SHP77 treated with DMSO at 0.1 percent for 48 hours (cell line): ENCODE measurements around the gene HELZ.
"Not testable (repeated sequence)": the region's sequence is repeated elsewhere in the genome, so short reads cannot be mapped to it uniquely, and the experiment has no call there.

Experiments used
- DNase-seq: peaks from one replicate; lab custom pipeline; 2025; lab: John Stamatoyannopoulos, UW

The HELZ gene

DNA sequence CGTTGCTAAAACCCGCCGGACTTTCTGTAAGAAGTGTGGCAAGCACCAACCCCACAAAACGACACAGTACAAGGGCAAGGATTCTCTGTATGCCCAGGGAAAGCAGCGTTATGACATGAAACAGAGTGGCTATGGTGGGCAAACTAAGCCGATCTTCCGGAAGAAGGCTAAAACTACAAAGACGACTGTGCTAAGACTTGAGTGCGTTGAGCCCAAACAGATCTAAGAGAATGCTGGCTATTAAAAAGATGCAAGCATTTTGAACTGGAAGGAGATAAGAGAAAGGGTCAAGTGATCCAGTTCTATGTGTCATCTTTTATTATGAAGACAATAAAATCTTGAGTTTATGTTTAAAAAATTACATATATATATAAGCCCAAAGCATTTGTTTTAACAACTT is 20.3 kb downstream of the HELZ start:
- no peak for DNase-seq

DNA sequence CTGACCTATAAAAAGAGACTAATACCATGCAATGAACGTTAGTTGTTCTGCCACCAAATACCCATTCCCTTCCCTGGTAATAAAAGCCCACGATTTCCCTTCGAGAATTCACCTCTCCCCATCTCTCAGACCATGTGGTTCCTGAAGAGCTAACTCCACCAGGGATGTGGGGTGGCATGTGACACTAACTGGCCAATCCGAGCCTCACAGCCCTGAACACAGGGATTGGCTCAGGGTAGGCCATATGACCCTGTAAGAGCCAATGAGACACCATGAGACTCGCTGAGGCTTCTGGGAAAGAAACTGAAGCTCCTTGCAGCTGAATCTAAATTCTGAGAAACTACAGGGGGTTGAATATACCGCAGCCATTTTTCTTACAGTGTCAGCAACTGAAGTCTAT is 21.1 kb downstream of the HELZ start:
- DNase-seq: no peak

DNA sequence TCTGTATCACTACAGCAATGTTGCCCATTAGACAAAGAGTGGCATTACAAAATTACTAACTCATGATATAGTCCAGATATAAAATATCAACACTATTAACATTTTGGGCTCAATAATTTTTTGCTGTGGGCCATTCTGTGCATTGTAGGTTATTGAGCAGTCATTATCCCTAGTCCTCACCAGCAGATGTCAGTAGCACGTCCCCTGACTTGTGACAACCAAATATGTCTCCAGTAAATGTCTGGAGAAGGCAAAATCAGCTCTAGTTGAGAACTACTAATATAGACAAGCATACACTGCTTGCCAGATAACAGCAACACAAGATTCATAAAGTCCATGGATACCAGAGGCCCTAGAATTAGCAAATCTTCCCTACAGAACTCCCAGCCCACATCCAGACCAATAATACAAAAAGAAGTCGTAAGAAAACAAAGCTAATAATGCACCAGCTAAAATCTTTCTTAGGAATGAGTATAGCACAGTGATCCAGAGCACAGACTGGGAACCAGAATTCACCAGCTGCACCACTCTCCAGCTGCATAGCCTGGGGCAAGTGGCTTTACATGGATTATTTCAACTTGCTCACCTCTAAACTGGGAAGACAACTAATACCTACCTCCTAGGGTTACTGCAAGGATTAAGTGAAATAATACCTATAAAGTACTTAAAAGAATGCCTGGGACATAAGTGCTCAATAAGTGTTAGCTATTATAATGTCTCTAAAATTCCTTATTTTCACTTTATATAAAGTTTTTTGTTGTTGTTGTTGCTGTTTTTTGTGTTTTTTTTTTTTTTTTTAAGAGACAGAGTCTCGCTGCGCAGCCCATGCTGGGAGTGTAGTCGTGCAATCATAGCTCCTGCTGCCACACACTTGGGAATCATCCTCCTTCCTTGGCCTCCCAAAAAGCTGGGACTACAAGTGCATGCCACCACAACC is 23.7 kb downstream of the HELZ start:
- DNase-seq: no peak

DNA sequence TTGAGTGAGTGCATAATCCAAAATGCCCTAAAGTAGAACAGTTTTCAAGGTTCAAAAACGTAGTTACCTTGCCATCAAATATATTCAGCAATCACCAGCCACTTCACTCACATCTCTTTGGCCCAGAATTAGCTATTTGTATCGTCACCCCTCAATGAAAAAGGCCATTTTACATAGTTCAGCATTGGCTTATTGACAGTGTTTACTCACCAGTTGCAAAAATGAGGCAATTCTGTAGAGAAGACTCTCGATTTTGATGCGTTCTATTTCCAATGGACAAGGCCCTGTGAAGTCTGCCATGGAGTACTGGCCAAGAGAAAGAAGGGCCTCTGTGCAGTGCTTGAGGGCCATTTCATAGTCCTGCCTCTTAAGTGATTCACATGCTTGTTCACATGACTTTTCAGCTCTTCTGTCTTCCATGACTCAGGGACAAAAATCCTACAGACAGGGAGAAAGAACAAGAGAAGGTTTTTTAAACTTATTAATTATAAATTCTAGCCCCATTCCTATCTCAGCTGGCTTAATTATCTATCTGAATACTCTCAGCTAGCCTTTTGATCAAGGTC is 26.5 kb downstream of the HELZ start:
- DNase-seq: no peak

DNA sequence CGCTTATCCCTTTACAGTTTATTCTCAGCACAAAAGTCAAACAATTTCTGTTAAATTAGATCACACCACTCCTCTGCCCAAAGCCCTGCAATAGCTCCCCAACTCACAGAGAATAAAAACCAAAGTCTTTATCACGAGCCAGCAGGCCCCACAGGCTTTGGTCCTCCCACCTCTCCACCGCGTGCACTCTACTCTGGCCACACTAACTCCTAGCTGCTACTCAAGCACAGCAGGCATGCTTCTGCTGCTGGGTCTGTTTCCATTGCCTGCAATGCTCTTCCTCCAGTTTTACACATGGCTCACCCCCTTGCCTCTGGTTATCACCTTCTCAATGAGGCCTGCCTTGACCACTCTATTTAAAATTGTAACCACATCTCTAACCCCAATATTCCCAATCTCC is 27.6 kb downstream of the HELZ start:
- DNase-seq: no peak

DNA sequence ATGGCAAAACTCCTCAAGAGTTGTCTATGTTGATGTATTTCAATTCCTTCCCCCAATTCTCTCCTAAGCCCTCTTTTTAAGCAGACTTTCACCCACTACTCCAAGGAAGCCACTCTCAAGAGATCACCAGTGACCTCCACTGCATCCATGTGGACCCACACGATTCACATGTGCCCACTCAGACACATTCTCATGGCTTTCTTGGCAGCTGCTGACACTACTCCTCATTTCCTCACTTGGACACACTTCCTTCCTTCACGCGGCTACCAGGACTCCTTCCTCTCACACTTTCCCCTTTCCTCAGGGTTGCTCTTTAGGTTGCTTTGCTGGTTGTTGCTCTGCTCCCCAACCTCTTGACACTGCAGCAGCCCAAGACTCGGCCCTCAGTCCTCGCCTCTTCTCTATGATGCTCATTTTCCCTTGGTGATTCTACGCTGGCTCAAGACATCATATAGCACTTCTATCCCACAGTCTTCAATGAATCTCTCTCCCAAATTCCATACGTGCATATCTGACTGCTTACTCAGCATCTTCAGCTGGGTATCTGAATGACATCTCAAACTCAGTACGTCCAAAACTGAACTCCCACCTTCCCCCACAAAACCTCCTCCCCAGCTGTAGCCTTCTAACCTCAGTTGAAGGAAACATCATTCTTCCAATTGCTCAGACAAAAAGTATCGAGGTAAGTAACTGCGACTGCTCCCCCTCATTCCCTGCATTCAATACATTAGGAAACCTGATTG is 28.2 kb downstream of the HELZ start:
- DNase-seq: no peak

DNA sequence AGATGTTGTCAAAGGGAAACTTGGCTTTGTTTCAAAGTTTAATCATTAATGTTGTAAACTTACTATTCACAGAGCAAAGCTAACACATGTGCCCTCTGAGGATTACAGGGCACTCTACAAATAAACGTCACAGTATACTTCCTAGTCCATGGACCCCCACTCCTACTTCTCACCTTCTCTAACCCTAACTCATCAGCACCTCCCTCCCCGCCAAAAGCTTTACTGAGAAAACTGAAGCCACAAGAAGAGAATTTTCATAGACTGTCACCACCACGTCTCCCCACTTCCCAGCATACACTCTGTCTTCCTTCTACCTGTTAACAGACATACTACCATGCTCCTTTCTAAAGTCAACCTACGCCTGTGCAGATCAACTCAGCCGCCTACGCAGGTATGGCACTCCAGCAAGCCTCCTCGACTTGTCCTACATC is 29.0 kb downstream of the HELZ start:
- no peak for DNase-seq

DNA sequence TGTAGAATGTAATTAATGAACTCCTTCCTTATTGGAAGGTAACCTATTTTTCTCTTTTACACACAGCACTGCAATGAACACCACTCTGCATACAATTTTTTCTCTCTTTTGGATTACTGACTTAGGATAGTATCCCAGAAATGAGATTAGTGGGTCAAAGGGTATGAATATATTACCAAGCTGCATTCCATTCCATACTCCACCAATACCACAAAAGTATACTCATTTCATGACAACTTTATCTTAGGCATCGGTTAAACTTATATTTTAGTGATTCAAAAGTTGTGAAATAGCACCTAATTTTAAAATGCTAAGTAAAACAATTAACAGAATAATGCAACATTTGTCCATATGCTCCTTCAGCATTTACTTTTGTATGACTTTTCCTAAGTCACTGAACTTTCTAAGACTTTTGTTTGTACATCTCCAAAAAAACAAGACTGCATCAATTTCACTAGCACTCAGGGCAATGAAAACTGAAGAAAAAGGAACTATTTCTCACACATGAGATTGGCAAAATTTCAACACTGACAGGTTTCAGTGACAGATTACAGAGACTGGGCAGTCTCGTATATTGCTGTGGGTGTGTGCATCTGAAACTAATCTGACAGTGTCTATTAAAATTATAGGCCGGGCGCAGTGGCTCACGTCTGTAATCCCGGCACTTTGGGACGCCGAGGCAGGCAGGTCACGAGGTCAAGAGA is 32.1 kb downstream of the HELZ start:
- no peak for DNase-seq

DNA sequence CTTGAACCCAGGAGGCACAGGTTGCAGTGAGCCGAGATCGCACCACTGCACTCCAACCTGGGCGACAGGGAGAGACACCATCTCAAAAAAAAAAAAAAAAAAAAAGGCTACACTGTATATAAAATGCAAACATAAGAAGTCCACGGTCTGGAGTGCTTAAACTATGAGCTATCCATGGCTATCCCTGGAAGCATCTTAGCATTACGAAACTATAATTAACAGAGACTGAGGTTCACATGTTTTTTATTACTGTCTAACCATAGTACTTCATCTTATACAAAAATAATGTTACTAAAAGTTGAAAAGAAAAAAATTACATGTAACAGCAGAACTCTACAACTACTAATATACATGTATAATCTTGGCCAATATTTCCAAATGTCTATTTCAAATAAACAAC is 32.8 kb downstream of the HELZ start:
- DNase-seq: no peak

DNA sequence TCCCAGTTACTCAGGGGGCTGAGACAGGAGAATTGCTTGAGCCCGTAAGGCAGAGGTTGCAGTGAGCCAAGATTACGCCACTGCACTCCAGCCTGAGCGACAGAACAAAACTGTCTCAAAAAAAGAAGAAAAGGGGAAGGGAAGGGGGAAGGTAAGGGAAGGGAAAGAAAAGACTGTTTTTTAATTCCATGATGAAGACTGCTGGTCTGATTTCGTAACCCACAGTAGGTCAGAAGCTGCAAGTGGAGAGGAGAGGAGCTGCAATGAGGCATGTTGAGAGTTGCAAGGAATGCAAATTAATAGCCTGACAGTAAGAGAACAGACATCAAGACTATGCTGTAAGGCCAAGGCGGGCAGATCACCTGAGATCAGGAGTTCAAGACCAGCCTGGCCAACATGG is 33.3 kb downstream of the HELZ start:
- no peak for DNase-seq

DNA sequence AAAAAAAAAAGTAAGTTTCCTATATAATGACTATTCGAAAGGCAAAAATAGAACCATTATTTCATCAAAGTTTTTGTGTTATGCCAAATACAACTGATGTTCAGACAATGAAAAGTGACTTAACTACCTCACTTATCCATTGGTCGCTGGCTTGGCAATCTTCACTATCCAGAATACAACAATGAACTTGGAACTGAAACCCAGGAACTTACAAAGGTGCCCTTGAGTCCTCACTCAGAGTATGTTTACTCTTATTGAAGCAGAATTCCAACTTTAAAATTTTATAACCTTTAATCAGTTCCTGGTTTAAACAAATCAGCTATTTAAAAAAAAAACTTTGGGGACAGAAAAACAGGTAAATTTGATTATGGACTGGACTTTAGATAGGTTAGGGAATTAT is 34.1 kb downstream of the HELZ start:
- DNase-seq: no peak

DNA sequence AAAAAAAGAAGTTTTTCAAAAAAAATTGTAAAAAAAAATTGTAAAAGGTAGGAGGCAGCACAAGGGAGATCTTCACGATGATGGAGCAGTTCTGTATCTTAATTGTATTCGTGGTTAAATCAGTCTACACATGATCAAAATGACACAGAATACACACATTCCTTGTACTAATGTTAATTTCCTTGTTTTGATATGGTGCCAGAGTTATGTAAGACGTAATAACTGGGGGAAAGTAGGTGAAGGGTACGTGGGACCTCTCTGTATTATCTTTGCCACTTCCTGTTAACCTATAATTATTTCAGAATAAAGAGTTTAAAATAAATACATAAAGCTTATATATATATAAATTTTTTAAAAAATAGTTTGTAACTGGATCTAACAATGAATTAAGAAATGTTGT is 36.8 kb downstream of the HELZ start:
- no peak for DNase-seq

DNA sequence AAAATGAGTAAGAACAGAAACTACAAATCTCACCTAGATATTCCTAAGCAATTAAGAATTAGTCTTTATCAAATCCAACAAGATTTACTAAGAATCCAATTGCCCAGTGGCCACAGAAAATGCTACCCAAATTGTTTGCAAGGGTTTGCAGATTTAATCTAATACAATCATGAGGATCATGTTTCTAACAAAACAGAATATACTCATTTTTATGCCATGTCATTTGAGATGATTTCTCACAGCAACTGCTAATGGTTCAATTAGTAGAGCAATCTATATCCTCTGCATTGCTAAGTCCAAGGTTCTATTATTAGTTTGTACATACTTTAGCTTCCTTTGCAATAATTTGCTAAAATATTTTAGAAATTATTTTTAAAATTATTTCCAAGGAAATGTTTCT is 41.2 kb downstream of the HELZ start:
- DNase-seq: no peak

DNA sequence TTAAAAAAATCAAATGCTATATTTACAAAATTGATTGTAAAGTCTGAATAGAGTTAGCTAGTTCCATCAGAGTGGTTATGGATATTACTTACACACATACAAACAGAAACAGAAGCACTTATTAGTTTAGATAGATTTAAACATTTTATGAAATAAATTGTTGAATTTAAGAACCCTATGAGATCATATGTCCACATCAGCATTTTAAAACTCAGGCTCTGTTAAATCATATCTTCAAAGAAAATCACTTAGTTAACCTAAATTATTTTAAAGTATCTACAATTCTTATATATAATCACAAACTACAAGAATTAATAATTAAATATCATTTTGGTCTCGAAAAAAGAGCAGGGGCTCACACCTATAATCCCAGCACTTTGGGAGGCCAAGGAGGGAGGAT is 42.5 kb downstream of the HELZ start:
- no peak for DNase-seq

DNA sequence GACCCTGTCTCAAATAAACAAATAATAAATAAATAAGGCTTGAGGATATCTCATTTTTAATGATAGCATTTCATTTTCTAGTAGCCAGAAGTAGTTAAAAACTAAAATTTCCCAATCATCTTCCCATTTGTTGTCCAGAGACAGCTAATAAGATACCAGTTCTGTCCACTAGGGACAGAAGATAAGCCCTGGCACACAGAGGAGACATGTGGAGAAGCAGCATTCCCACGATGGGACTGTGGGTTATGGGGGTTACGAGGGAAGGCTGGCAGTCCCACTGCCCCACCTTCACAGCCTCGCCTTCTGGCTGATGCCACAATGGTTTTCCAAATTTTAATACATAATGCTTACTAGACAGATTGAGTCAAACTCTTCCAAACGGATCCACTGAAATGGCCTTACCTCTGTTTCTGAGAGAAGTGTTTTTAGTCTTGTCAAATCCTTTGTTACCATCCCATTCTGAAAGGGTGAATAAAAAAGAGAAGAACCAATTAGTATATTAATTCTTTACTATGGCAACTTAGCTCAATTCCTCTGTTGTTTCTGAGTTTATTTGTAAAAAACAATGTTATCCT is 44.2 kb downstream of the HELZ start:
- no peak for DNase-seq

DNA sequence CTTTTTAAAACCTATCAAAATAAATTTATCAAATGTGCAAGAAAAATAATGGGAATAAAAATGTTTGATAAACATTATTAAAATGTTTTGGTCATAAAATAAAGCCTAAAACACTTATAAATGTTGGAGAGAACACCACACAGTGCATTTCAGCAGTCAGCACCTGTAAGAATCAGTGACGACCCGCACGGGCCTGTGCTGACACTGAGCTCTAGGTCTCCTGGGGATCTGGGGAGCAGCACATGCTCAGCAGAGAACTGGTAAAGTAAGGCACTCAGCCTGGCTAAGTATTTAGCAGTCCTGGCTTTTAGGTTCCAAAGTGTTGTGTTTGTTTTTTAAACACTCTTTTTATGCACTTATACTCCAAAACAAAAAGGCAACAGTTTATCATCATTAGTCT is 46.9 kb downstream of the HELZ start:
- DNase-seq: no peak

DNA sequence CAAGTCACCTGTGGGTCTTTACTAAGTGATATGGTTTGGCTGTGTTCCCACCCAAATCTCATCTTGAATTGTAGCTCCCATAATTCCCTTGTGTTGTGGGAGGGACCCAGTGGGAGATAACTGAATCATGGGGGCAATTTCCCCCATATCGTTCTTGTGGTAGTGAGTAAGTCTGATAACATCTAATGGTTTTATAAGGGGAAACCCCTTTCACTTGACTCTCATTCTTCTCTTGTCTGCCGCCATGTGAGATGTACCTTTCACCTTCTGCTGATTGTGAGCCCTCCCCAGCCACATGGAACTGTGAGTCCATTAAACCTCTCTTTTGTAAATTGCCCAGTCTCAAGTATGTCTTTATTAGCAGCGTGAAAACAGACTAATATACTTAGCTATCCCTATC is 48.0 kb downstream of the HELZ start:
- not testable (repeated sequence) for DNase-seq

DNA sequence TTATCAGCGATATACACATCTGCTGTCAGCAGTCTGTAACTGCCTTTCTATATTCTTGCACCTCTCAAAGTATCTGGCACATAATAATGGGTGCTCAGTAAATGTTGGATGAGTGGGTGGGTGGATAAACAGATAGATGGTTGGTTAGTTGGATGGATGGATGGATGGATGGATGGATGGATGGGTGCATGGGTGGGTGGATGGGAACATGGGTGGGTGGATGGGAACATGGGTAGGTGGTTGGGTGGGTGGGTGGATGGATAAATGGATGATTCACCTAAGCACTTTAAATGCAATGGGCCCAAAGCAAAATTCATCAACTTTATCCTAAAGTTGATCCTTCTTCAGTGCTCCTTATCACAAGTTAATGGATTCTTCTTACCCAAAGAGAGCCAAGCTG is 48.6 kb downstream of the HELZ start:
- no peak for DNase-seq

DNA sequence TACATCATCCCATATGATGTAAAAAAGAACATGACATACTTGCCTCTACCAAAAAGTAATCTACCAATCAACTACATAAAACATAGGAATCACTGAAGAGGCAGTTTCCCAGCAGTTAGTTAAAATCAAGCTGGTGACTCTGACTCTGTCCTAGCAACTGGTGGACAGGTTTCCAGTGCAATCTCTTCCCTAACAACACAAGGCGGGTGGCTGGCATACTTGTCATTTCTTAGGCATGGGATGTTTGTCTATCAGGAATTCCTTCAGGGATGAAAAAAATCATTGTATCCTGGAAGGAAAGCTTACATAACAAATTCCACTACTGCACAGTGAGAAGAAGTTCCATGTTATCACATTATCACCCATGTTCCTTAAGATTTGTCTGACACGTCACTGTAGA is 50.9 kb downstream of the HELZ start:
- DNase-seq: no peak

DNA sequence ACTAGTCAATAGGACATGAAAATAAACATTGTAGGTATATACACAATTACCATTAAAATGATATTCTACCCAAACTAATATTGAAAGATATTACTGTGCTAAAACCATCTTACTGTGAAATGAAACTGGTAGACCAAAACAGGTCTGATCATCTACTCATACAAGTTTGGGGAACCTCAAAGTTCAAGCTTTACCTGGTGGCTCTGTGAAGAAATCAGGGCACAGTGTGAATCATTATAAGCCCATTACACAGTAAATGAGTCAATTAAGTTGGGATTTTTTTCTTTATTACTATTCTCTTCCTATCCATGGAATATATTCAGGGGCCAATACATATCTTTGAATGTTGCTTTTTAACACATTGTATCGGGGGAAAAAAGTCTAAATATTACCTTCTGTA is 57.1 kb downstream of the HELZ start:
- DNase-seq: no peak

DNA sequence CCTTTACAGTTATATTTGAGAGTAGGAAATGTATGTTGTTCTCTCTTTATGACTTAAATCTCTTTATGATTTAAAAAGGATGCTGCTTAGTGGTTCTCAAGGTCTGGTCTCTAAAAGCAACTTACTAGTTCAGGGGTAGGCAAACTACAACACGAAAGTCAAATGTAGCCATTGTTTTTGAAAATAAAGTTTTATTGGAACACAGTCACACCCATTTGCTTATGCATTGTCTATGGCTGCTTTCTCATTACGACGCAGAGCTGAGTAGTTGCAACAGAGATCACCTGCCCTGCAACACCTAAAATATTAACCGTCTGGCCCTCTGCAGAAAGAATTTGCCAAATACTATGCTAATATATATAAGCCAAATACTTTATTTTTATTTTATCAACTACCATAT is 58.2 kb downstream of the HELZ start:
- DNase-seq: no peak

DNA sequence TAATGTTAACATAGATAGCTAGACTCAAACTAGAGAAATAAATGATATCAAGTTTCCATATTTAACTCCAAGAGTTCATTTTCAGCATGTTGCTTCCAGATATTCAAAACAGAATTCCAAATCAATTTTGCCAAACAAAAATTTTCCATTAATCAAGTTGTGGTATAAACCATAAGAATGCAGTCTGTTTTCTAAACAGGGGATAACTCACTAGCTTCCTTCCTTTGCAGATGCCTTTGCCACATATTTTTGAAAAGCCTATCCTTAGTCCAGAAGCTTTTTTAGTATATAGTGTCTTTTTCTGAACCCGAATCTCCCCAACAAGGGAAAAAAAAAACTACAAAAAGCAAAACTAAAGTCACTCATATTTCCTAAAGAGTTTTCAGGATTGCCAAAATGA is 61.5 kb downstream of the HELZ start:
- no peak for DNase-seq
